GM19238 (cell line): Measurements from ENCODE around the gene ZNF532.

Source experiments
- DNase-seq: peaks from one replicate; pipeline ENCODE4 v3.0.0; 2011; ENCODE audit warnings: low spot score; ENCODE audit not compliant: insufficient read length

Gene ZNF532

DNA sequence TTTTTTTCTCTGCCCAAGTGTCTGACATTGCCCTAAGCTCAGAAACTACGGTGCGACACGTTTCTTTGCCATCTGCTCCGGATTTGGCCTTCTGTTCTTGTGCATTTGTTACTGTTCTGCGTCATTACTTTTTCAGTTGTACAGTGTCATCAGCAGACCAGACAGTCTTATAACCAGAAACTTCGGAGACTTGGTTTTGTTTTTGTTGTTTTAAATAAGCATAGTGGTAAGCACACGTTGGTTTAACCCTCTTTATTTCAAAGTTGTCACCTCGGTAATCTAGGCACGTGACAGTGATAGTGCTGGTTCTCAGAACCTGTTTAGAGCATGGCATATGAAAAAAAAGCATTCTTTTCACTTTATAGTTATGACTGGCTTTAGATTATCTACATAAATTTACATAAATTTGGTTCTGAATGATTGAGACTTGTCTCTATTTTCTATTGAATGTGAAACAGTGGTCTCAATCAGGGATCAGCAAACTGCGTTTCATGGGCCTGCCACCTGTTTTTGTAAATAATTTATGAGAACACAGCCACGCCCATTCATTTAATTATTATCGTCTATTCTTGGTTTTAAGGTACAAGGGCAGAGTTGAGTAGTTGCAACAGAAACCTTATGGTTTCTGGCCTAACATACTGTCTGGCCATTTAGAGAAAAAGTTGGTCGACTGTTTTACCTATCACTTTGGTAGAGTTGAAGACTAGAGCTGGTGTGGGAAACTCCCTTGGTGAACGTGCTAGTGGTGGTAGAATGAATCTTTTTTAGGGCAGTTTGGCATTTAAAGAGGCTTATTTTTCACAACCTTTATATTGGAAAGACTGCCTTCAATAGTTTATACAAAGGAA is 106.5 kb downstream of the ZNF532 start:
- no peak for DNase-seq

DNA sequence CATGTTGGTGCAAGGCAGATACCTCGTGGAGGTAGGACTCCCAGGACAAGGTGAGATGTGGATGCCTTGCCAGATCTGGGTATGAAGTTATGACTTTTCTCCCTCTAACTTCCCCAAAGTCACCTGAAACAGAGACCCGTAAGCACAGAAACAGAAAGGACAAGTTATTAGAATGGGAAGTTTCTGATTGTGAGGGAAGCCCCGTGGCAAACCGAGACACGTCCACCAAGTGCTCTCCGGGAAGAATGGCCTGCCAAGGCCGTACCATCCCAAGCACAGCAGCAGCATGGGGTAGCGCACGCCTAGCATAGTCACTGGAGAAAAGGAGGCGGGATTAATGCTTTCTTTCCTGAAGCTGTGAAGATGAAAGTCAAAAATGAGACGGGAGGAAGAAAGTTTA is 110.6 kb downstream of the ZNF532 start:
- no peak for DNase-seq

DNA sequence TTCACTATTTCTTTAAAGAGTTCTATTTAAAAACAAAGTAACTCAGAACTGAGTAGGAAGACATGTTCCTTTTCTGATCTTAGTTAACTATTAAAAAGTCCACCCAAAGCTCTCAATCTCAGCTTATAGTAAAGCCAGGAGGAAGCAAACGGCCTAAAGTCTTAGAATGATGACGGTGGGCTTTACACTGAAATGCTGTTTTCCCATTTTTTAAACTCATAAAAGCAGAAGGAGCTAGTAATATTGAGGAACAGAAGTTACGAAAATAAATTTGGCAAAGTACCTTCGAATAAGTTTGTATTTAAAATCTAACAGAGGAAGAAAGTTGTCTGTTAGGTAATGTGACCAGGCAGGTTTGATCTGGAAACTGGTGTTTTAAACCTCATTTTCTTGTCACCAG is 111.1 kb downstream of the ZNF532 start:
- no peak for DNase-seq

DNA sequence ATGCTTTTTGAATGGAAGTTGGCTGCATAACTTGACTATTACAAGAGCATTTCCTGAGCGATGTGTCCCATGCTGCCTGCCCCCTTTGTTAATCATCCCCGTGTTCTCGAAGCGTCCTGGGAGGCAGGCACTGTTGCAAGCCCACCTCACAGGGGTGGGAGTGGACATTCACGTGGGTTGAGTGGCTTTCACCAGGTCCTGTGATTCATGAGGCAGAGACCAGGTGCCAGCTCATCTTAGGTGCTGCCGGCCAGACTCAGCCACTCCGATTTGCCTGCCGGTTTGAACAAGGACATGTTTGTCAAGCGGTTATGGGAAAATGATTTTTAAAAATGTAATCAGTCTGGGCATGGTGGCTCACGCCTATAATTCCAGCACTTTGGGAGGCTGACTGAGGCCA is 112.5 kb downstream of the ZNF532 start:
- DNase-seq = no peak

DNA sequence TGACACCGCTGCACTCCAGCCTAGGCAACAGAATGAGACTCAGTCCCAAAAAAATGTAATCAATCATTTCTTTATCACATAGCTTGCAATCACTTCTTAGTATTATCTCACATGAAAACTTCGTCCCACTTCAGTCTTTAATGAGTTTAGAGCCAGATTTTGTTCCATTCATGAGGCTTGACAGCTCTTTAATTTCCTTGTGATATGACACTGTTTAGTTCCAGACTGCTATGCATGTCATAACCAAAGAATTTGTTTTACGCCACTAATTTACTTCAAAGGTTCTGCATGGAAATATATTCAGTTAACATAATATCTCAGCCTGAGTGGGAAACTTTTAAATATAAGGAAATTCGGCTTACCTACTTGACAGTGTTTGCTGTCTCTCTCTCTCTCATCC is 113.1 kb downstream of the ZNF532 start:
- no peak for DNase-seq

DNA sequence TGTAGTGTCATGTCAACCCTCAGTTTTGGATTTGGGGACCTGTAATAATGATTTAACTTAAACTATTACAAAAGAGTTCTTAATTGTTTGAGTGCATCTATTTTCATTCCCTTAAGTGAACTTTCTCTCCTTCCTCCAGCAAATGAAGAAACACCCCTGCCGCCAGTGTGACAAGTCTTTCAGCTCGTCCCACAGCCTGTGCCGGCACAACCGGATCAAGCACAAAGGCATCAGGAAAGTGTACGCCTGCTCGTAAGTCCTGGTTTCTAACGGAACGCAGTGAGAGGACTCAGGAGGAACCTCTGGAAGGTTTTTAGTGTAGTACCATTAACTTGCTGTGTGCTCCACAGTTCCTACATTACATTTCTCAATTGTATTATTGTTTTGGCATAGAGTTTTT is 114.2 kb downstream of the ZNF532 start:
- DNase-seq = no peak

DNA sequence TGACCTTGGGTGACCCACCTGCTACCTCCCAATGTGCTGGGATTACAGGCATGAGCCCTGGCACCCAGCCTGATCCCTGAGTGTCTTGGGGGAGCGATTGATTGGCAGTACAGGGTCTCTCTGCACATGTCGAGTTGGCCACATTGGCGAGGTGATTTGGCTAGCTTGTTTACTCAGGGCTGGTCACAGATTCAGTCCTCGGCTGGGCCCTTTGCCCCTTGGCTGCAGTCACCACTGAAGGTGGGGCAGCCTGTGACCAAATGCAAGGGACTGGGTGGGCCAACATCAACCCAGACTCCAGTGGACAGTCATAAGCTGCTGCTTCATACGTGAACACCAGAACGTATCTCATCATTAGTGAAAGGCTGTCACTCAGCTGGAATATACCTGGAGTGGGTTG is 114.9 kb downstream of the ZNF532 start:
- DNase-seq = no peak

DNA sequence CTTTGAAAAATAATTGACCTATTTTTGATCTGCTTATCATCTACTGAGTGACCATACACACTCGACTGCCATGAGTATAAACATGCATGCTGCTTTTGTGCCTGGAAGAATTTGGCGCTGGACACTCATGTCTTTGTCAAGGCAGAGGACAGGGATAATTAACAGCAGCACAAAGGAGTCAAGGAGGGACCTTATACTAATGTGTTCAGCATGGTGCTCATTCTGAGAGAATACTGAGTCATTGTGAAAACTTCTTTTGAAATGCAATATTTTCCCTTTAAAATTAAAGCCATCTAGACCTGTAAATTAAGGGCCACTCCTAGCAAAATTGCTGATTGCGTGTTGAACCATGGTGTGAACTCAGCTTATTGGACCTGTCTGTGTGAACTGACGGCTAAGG is 116.3 kb downstream of the ZNF532 start:
- no peak for DNase-seq

DNA sequence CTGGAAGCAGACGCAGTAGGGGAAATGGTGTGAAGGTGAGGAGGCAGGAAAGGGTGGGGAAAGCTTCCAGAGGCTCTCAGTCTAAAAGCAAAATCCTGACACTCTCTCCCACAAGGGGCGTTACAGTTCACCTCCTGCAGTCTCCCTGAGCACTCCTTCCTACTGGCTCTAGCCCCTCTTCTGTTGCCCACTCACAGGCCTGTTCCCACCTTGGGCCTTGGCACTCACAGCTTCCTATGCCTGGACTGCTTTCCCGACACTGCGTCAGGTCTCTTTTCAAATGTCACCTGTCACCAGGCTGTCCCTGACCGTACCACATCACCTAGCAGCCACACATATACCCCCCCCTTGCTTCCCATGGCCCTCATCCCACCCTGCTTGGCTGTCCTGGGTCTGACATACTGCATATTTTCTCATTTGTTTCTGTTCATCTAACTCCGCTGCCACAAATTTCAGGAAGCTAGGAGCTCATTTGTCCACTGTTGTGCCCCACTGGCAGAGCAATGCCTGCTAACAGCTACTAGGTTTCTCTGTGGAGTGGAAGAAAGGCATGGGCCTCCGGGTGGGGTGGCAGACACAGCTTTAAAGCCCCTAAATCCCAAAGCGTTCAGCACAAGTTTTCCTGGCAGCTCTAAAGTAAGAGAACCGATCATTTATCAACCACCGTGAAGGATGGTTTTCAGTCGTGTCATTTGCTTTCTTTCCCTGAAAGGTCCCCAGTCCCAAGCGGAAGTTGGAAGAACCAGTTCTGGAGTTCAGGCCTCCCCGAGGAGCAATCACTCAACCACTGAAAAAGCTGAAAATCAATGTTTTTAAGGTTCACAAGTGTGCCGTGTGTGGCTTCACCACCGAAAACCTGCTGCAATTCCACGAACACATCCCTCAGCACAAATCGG is 118.8 kb downstream of the ZNF532 start:
- DNase-seq = no peak

DNA sequence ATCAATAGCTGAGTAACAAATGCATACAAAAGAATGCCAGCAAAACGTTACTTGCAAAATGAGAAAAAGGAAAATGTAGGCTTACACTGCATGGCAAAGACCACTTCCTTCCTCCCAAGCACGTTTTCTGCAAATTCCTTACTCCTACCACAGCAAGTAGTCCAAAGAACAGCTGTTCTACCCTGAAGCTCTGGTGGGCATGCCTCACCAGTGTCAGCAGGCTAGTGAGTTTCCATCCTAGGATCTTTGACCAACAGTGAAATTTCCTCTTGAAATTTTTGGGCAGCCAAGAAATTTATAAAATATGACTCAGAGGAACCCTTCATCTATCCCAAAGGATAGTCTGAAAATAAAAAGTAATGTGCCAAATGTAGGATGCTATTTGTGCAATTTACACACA is 123.9 kb downstream of the ZNF532 start:
- DNase-seq = no peak

DNA sequence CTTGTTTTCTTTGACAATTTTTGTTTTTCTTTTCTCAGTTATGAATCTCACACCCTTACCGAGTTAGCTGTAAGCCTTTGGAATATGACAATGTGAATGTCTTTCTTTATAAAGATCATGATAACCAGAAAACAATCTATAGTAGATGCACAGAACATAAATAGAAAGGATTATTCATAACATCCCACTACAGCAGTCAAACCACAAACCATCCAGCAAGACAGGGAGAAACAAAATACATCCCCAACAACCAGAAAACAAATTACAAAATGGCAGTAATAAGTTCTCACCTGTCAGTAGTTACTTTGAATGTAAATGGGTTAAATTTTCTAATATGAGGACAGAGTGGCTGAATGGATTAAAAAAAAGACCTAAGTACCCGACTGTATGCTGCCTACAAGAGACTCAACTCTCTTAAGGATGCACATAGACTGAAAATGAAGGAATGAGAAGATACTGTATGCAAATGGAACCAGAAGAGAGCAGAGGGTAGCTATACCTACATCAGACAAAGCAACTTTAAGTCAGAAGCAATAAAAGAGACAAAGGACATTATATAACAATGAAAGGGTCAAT is 124.6 kb downstream of the ZNF532 start:
- DNase-seq = no peak

DNA sequence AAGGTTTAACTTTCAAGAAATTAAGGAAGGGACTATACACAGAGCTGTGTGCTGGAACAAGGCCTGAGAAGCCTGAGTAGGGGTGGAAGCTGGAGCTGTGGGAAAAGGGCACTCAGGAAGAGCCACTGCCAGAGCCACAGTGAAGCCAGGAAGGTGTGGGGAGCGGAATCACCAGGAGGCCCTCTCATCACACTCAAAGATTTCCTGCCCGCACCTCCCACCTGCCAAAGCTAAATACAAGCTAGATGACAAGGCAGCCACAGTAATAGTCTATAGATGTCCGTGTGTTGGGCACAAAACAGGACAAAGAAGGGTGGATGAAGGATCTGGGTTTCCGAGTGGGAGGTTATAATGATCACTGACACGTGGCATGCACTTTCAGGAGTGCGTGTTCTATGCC is 126.0 kb downstream of the ZNF532 start:
- no peak for DNase-seq

DNA sequence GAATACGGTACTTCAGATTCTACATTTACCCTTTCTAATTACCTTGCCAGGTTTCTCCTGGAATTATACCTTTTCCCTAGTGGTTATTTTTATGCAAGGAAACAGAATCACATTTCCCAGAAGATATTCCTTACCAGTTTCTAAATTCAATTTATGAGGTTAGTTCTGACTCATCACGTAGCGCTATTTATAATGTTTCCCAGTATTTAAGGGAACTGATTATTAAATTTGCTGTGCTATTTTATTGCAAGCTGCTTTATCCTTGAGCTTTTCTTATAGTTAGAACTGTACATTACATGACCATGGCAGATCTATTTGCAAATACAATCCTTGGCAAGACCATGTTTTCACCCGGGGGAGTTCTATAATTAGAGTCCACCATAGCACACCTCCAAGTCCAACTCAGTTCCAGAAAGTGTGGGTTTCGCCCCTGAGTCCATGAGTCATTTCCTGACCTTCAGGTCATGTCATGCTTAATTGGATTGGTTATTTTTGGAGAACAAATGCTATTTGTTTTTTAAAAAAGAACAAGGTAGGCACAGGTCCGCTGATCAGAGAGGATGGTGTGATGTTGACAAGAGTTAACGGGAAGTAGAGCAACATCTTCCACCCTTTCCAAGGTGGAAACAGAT is 126.6 kb downstream of the ZNF532 start:
- DNase-seq = no peak

DNA sequence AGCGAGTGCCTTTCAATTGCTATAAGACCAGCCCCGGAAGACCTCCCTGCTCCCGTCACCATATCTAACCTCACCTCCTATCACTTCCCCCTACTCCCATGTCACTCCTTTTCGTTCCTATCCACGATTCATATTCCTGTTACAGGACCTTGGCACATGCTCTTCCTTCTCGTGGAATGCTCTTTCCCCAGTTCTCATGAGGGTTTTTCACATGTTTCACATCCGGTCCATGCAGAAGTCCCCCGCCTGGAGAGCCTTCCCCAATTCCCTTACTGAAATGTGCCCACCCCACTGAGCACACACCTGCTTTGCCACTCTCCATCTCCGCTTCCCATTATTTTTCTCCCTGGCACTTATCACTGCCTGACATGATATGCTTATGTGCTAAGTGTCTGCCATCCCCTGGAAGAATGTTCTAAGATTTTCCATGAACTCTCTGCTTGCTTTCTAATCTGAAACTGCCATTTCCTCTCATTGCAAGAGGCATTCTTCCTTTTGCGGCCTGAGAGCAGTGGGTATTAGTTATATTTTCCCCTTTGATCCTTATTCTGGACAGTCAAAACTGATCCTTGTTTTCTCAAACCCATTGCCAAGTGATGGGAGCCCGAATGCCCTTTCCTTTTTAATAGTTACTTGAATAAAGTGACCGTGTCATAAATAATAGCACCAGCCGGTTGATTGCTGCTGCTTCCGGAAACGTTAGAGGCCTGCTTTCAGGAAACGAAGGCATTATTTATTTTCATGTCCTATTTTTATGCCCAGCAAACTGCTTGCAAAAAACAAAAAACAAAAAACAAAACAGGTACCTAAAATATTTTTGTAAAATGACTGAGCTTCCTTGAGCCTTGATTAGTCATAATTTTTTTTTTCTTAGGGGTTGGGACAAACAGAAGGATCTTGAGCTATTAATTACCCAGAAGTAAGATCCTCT is 127.9 kb downstream of the ZNF532 start:
- no peak for DNase-seq

DNA sequence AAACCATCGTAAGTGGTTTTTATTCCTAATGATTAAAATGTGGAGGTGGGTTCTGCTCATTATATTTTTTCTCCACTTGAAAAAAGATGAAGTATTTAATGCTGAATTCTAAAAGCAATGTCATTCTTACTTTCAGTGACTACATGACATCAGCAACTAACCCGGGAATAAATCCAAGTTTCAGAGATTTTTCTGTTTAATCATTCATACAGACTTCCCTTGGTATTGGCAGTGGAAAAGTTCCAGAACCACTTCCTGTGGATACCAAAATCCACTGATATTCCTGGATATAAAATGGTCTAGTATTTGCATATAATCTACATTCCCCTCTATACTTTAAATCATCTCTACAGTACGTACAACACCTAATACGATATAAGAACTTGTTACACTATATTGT is 128.6 kb downstream of the ZNF532 start:
- DNase-seq = no peak

DNA sequence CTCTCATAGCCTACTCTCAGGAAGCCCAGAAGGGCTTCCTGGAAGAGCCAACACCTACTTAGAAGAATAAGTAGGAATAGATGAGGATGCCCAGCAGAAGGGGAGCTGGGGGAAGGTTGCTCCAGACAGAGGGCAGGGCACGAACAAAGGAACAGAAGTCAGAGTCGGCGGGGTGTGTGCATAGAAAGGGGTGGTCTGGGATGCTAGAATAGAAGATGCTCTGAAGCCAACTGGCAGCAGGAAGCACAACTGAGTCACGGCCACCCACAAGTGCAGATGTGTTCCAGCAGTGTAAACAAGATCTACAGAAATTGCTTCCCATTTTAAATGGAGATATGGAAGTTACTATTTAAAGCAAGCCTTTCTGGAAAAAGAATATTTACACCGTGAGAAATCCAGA is 131.0 kb downstream of the ZNF532 start:
- DNase-seq = no peak

DNA sequence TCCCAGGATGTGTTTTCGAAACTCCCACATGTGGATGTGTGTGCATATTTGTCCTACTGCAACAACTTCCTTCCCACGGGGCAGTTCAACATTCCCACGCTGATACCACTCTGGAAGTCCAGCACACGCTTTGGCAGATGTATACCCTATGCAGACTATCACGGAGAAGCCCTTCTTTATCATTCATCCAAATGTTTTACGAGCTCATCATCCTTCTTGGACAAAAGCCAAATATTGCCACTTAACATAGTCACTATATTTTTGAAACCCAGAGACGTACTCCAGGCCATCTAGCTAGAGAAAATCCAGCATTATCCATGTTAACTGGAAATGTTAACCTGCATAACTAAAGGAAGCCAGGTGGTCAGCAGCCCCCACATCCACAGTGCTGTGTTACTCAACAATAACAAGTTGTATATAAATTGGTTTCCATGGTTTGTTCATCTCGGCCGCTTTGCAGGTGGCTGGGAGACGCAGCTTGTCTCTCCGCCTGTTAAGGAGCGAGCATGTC is 131.5 kb downstream of the ZNF532 start:
- no peak for DNase-seq

DNA sequence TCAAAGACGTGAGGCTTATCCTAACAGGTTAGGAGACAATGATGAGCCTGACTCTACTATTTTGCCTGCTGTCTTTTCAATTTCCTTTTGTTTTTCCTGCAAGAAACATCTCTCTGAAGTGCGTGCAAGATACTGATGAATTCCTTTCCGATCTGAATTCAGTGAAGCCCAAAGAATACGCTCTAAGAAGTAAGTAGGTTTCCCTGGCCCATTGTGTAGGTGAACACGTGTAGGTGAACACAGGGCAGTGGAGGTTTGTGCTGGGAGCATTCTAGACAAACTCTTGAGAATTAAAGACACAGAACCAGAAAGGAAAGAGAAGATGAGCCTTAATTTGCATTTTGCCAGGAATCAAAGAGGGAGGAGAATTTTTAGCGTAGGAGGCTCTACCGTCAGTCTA is 132.0 kb downstream of the ZNF532 start:
- DNase-seq = no peak

DNA sequence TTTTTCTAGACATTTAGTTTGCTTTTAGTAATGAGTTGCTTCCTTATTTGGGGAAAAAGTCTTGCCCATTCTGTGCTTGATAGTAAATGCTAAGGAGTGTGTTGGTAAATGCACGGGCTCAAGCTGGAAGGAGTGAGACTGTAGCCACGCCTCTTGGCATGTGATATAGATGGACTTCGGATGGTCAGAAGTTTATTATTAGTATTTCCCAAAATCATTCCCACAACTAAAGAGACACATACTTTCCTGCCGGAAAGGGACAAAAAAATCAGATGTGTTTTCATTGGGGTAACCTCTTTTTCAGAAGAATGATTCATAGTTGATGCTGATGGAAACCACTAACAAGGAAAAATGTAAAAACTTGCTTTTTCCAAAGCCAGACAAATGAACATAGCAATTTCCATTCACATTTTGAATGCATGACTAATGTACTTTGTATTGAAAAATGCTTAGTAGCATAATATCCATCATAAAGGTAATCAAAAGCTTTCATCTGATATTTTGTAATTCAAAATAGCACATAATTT is 133.2 kb downstream of the ZNF532 start:
- DNase-seq = no peak
